HepG2 (cell line): ENCODE results near the gene JPT1. TPM values are rescaled to one million over a fixed set of nuclear protein-coding genes. Genes with fewer than 3 reads are reported as not detected.

Experiments used
- CCAR2 ChIP-seq: fragments of 200-400 bp; formaldehyde crosslinking; optimal IDR thresholded peaks from 2 replicates; pipeline ENCODE3; 2018; ENCODE audit warnings: low read depth, mild to moderate bottlenecking, low read length, moderate library complexity
- EP300 ChIP-seq, 3 experiments: sonication (generic) in 1 of 3; formaldehyde crosslinking in 1 of 3; IDR thresholded peaks; 2 replicates each; pipeline versions ENCODE4 v1.5.1 to v1.6.1; 2011 to 2020; ENCODE audit warnings: low read depth in 2 of 3, low read length in 2 of 3, borderline replicate concordance in 1 of 3, improper control_type of control experiment in 1 of 3, mild to moderate bottlenecking in 1 of 3, missing genetic modification reagents in 1 of 3, moderate library complexity in 1 of 3
- IRX3 ChIP-seq: sonication (generic); formaldehyde crosslinking; IDR thresholded peaks from 2 replicates; pipeline ENCODE4 v1.8.1; 2023; ENCODE audit warnings: mild to moderate bottlenecking, low read depth, missing genetic modification reagents, borderline replicate concordance
- JARID2 ChIP-seq: sonication (generic); formaldehyde crosslinking; IDR thresholded peaks from 2 replicates; pipeline ENCODE4 v1.8.1; 2023; ENCODE audit warnings: missing genetic modification reagents, inconsistent platforms; ENCODE audit not compliant: insufficient replicate concordance
- MATR3 ChIP-seq: sonication (generic); formaldehyde crosslinking; IDR thresholded peaks from 2 replicates; pipeline ENCODE4 v1.4.0; 2020; ENCODE audit warnings: missing genetic modification reagents
- PATZ1 ChIP-seq: sonication (generic); formaldehyde crosslinking; IDR thresholded peaks from 2 replicates; pipeline ENCODE4 v1.4.0; 2020; ENCODE audit warnings: missing genetic modification reagents
- PRMT3 ChIP-seq: sonication (generic); formaldehyde crosslinking; IDR thresholded peaks from 2 replicates; pipeline ENCODE4 v1.8.1; 2022; ENCODE audit warnings: low read depth, mild to moderate bottlenecking, moderate library complexity, missing genetic modification reagents, borderline replicate concordance
- PRPF4 ChIP-seq: fragments of 200-400 bp; formaldehyde crosslinking; IDR thresholded peaks from 2 replicates; pipeline ENCODE4 v1.6.1; 2016; ENCODE audit warnings: low read length, low read depth; ENCODE audit not compliant: poor library complexity, severe bottlenecking
- RAD51 ChIP-seq: fragments of 450-650 bp; IDR thresholded peaks from 2 replicates; pipeline ENCODE4 v1.6.1; 2016; ENCODE audit warnings: borderline replicate concordance
- RBAK ChIP-seq: sonication (generic); formaldehyde crosslinking; IDR thresholded peaks from 2 replicates; pipeline ENCODE4 v1.5.1; 2020; ENCODE audit warnings: mild to moderate bottlenecking, missing genetic modification reagents
- TAF1 ChIP-seq: sonication (generic); formaldehyde crosslinking; IDR thresholded peaks from 2 replicates; pipeline ENCODE4 v1.4.0; 2020; ENCODE audit warnings: missing genetic modification reagents
- ZBTB43 ChIP-seq: sonication (generic); formaldehyde crosslinking; conservative IDR thresholded peaks from 2 replicates; pipeline ENCODE4 v1.4.0; 2020; ENCODE audit warnings: missing genetic modification reagents
- ZFP82 ChIP-seq: sonication (generic); formaldehyde crosslinking; IDR thresholded peaks from 2 replicates; pipeline ENCODE4 v1.5.1; 2020; ENCODE audit warnings: mild to moderate bottlenecking, missing genetic modification reagents, borderline replicate concordance
- ZNF234 ChIP-seq: sonication (generic); formaldehyde crosslinking; conservative IDR thresholded peaks from 2 replicates; pipeline ENCODE4 v1.5.1; 2020; ENCODE audit warnings: mild to moderate bottlenecking, missing genetic modification reagents
- ZNF253 ChIP-seq: sonication (generic); formaldehyde crosslinking; IDR thresholded peaks from 2 replicates; pipeline ENCODE4 v1.8.0; 2022; ENCODE audit warnings: mild to moderate bottlenecking, missing genetic modification reagents, borderline replicate concordance
- ZNF281 ChIP-seq: sonication (generic); formaldehyde crosslinking; IDR thresholded peaks from 2 replicates; pipeline ENCODE4 v1.4.0; 2020; ENCODE audit warnings: missing genetic modification reagents, borderline replicate concordance
- ZNF367 ChIP-seq: sonication (generic); formaldehyde crosslinking; IDR thresholded peaks from 2 replicates; pipeline ENCODE4 v1.4.0; 2020; ENCODE audit warnings: missing genetic modification reagents, borderline replicate concordance
- ZNF543 ChIP-seq: sonication (generic); formaldehyde crosslinking; IDR thresholded peaks from 2 replicates; pipeline ENCODE4 v1.4.0; 2020; ENCODE audit warnings: mild to moderate bottlenecking, missing genetic modification reagents
- ZNF563 ChIP-seq: sonication (generic); formaldehyde crosslinking; IDR thresholded peaks from 2 replicates; pipeline ENCODE4 v1.8.0; 2022; ENCODE audit warnings: mild to moderate bottlenecking, moderate library complexity, missing genetic modification reagents
- ZNF780A ChIP-seq: sonication (generic); formaldehyde crosslinking; IDR thresholded peaks from 2 replicates; pipeline ENCODE4 v1.8.0; 2022; ENCODE audit warnings: mild to moderate bottlenecking, missing genetic modification reagents, moderate library complexity
- ZSCAN21 ChIP-seq: sonication (generic); formaldehyde crosslinking; IDR thresholded peaks from 2 replicates; pipeline ENCODE4 v1.8.0; 2022; ENCODE audit warnings: mild to moderate bottlenecking, missing genetic modification reagents, moderate library complexity, borderline replicate concordance
- polyA plus RNA-seq, 8 experiments: library from polyadenylated mRNA; depleted of rRNA in 3 of 8; stranded (reverse) in 7 of 8; unstranded in 1 of 8; fragments of >200 nt; fragmentation: Illumina TruSeq in 4 of 8; extraction: Trizol in 4 of 8; gene quantifications; 2 replicates each; pipeline versions ENCODE4 v1.2.1 to v1.2.3, GENCODE V29; 2011 to 2016; ENCODE audit warnings: low read depth in 4 of 8, missing spikeins in 1 of 8, mixed read lengths in 1 of 8; ENCODE audit not compliant: insufficient read depth in 1 of 8
- total RNA-seq, 5 experiments: library from RNA; depleted of rRNA; stranded (reverse); fragments of >200 nt; fragmentation: Illumina TruSeq; extraction: Trizol; gene quantifications; 2 replicates each; pipeline ENCODE4 v1.2.3, GENCODE V29; 2016; ENCODE audit warnings: low read depth in 1 of 5
- TF ChIP-seq, protein P1 (sequence below): sonication (generic); formaldehyde crosslinking; IDR thresholded peaks from 2 replicates; pipeline ENCODE4 v1.4.0; 2020; ENCODE audit warnings: mild to moderate bottlenecking, missing genetic modification reagents

The JPT1 gene
- total and polyA plus RNA-seq, 2 of the 13 experiments (the other 11 are each of a cell fraction or from before 2014, with no cell fraction given): 43.3 to 256 TPM

GRCh38 chr17:75109407-75110233 is 44.7 kb downstream of the JPT1 start, which contains the start of gene ARMC7 (continued):
- TF ChIP-seq ZNF281 (CRISPR knock-in tag): no peak
- no peak for TF ChIP-seq MATR3 (CRISPR knock-in tag)
- TF ChIP-seq JARID2 (CRISPR knock-in tag): no peak
- TF ChIP-seq ZFP82 (CRISPR knock-in tag): 0 out of 2 replicates have a peak, but pooled peaks have one; percentile 40
- no peak for TF ChIP-seq RAD51
- no peak for TF ChIP-seq RBAK (CRISPR knock-in tag)
- TF ChIP-seq PATZ1 (CRISPR knock-in tag): peak; percentile 66
- TF ChIP-seq ZSCAN21 (CRISPR knock-in tag): no peak
- peak; percentile 73 for TF ChIP-seq TAF1 (CRISPR knock-in tag)
- peak; percentile 82; the same call in 1 of the 2 replicates for TF ChIP-seq IRX3 (CRISPR knock-in tag)
- TF ChIP-seq ZBTB43 (CRISPR knock-in tag): peak; percentile 66; the same call in 1 of the 2 replicates
- peak; percentile 98 for TF ChIP-seq ZNF563 (CRISPR knock-in tag)
- TF ChIP-seq CCAR2: no peak
- TF ChIP-seq ZNF543: no peak
- TF ChIP-seq PRMT3 (CRISPR knock-in tag): no peak
- TF ChIP-seq PRPF4: no peak
- no peak for TF ChIP-seq ZNF253 (CRISPR knock-in tag)
- no peak for TF ChIP-seq ZNF234 (CRISPR knock-in tag)
- TF ChIP-seq, protein P1, sequence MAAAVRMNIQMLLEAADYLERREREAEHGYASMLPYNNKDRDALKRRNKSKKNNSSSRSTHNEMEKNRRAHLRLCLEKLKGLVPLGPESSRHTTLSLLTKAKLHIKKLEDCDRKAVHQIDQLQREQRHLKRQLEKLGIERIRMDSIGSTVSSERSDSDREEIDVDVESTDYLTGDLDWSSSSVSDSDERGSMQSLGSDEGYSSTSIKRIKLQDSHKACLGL (CRISPR knock-in tag): no peak
- TF ChIP-seq ZNF780A (CRISPR knock-in tag): no peak
- TF ChIP-seq ZNF367 (CRISPR knock-in tag): 0 out of 2 replicates have a peak, but pooled peaks have one; percentile 50
- TF ChIP-seq EP300 (IDR thresholded peaks at IDR 0.05; ENCODE audit: low read depth in 2 of 2, low read length in 2 of 2): no peak
- TF ChIP-seq EP300 (CRISPR knock-in tag; IDR thresholded peaks at IDR 0.05; ENCODE audit: borderline replicate concordance): 0 out of 2 replicates have a peak, but pooled peaks have one; percentile 30
